Smooth muscle cell (in vitro differentiated cells): ENCODE measurements around the gene SIGLEC12. TPM values are rescaled to one million over a fixed set of nuclear protein-coding genes. Genes with fewer than 3 reads are reported as not detected.
"Not testable (repeated sequence)": the region's sequence is repeated elsewhere in the genome, so short reads cannot be mapped to it uniquely, and the experiment has no call there.

ENCODE experiments used
- DNase-seq: peaks from one replicate; lab custom pipeline; 2025; ENCODE audit not compliant: unreplicated experiment; lab: John Stamatoyannopoulos, UW
- H2AFZ ChIP-seq: fragments of 200-600 bp; sonication (generic); 2 replicates; pipeline ENCODE4 v1.6.0; 2016; ENCODE audit warnings: antibody characterized with exemption, low read depth, mild to moderate bottlenecking
- H3F3A ChIP-seq: fragments of 200-600 bp; sonication (generic); 2 replicates; pipeline ENCODE4 v1.6.0; 2017; ENCODE audit warnings: antibody characterized with exemption, low read depth
- H3K27ac ChIP-seq: fragments of 200-600 bp; sonication (generic); 2 replicates; pipeline ENCODE4 v1.5.1; 2016; ENCODE audit warnings: low read depth, mild to moderate bottlenecking
- H3K27me3 ChIP-seq: fragments of 200-600 bp; sonication (generic); 2 replicates; pipeline ENCODE4 v1.6.1; 2016; ENCODE audit warnings: low read depth, mild to moderate bottlenecking
- H3K36me3 ChIP-seq: fragments of 200-600 bp; sonication (generic); 2 replicates; pipeline ENCODE4 v1.5.1; 2016; ENCODE audit warnings: low read depth
- H3K4me1 ChIP-seq: fragments of 200-600 bp; sonication (generic); 2 replicates; pipeline ENCODE4 v1.5.1; 2016; ENCODE audit warnings: low read depth
- H3K4me2 ChIP-seq: fragments of 200-600 bp; sonication (generic); 2 replicates; pipeline ENCODE4 v1.6.0; 2016; ENCODE audit warnings: mild to moderate bottlenecking
- H3K4me3 ChIP-seq: fragments of 200-600 bp; sonication (generic); 2 replicates; pipeline ENCODE4 v1.5.1; 2016; ENCODE audit warnings: mild to moderate bottlenecking
- H3K79me2 ChIP-seq: fragments of 200-600 bp; sonication (generic); 2 replicates; pipeline ENCODE4 v1.6.0; 2016; ENCODE audit warnings: low read depth, mild to moderate bottlenecking
- H3K9ac ChIP-seq: fragments of 200-600 bp; sonication (generic); 2 replicates; pipeline ENCODE4 v1.6.0; 2016; ENCODE audit warnings: low read depth
- H3K9me3 ChIP-seq: fragments of 200-600 bp; sonication (generic); replicated peaks from 2 replicates; pipeline ENCODE4 v1.5.1; 2016; ENCODE audit warnings: low read depth
- H4K20me1 ChIP-seq: fragments of 200-600 bp; sonication (generic); 2 replicates; pipeline ENCODE4 v1.6.0; 2016; ENCODE audit warnings: low read depth
- CTCF ChIP-seq: fragments of 200-600 bp; sonication (generic); IDR thresholded peaks from 2 replicates; pipeline ENCODE4 v1.5.1; 2017; ENCODE audit warnings: borderline replicate concordance, mild to moderate bottlenecking, antibody characterized with exemption; ENCODE audit not compliant: insufficient read depth, poor library complexity, severe bottlenecking
- WGBS: methylation state at CpG from one replicate; pipeline ENCODE4 v1.1.7; 2016; ENCODE audit warnings: low lambda C conversion rate; 5-methylcytosine and 5-hydroxymethylcytosine counted together
- polyA plus RNA-seq: library from polyadenylated mRNA; unstranded; fragments of >200 nt; fragmentation: Nextera tagmentation; extraction: Ambion mirVana; gene quantifications from 2 replicates; pipeline ENCODE4 v1.2.1, GENCODE V29; 2016
- total RNA-seq: library from RNA; depleted of rRNA; stranded (reverse); fragments of >200 nt; gene quantifications from 2 replicates; pipeline ENCODE4 v1.2.3, GENCODE V29; 2014

The SIGLEC12 gene
- total and polyA plus RNA-seq, 2 experiments from 2014 or later = not detected

- no peak overlapping the region for H3K27ac ChIP-seq
- no peaks in the 10 kb centered on the region for H3F3A ChIP-seq
- H3K27me3 ChIP-seq = no peaks in the 10 kb centered on the region
- H3K4me1 ChIP-seq = no peaks in the 10 kb centered on the region
- no peak overlapping the region for H3K9ac ChIP-seq
- H3K4me3 ChIP-seq = no peak overlapping the region
- WGBS = 75% methylated on average over 5 of the region's 5 CpGs
- no peak overlapping the region for H2AFZ ChIP-seq
- TF ChIP-seq CTCF = no peak
- no peaks in the 10 kb centered on the region for H4K20me1 ChIP-seq
- H3K4me2 ChIP-seq = no peak overlapping the region
- H3K9me3 ChIP-seq = no peaks in the 10 kb centered on the region
- no peaks in the 10 kb centered on the region for H3K79me2 ChIP-seq
- no peak for DNase-seq
- no peaks in the 10 kb centered on the region for H3K36me3 ChIP-seq
Observed at GRCh38 chr19:51450730-51451307, 50.8 kb downstream of the SIGLEC12 start.

GRCh38 chr19:51448411-51449016 is 53.1 kb downstream of the SIGLEC12 start:
- no peak overlapping the region for H2AFZ ChIP-seq
- DNase-seq = no peak
- H3K27ac ChIP-seq = no peak overlapping the region
- no peak overlapping the region for H3K9ac ChIP-seq
- no peaks in the 10 kb centered on the region for H3K4me1 ChIP-seq
- no peaks in the 10 kb centered on the region for H3K27me3 ChIP-seq
- TF ChIP-seq CTCF = no peak
- 70% methylated on average over 13 of the region's 13 CpGs for WGBS
- H3K79me2 ChIP-seq = no peaks in the 10 kb centered on the region
- no peaks in the 10 kb centered on the region for H3K36me3 ChIP-seq
- H3F3A ChIP-seq = no peaks in the 10 kb centered on the region
- no peaks in the 10 kb centered on the region for H4K20me1 ChIP-seq
- H3K9me3 ChIP-seq = no peaks in the 10 kb centered on the region
- no peak overlapping the region for H3K4me2 ChIP-seq
- H3K4me3 ChIP-seq = no peak overlapping the region

- no peak for DNase-seq
- H2AFZ ChIP-seq = no peak overlapping the region
- no peaks in the 10 kb centered on the region for H3K9me3 ChIP-seq
- no peak overlapping the region for H3K9ac ChIP-seq
- no peak overlapping the region for H3K4me2 ChIP-seq
- no peaks in the 10 kb centered on the region for H3K36me3 ChIP-seq
- no peaks in the 10 kb centered on the region for H3F3A ChIP-seq
- H3K27me3 ChIP-seq = no peaks in the 10 kb centered on the region
- H3K79me2 ChIP-seq = no peaks in the 10 kb centered on the region
- H4K20me1 ChIP-seq = no peaks in the 10 kb centered on the region
- WGBS = 80% methylated on average over 7 of the region's 7 CpGs
- no peak overlapping the region for H3K27ac ChIP-seq
- TF ChIP-seq CTCF = no peak
- H3K4me3 ChIP-seq = no peak overlapping the region
- no peaks in the 10 kb centered on the region for H3K4me1 ChIP-seq
Observed at GRCh38 chr19:51448011-51448410, 53.6 kb downstream of the SIGLEC12 start.

- 80% methylated on average over 3 of the region's 3 CpGs for WGBS
Observed at GRCh38 chr19:51447510-51447909, 54.1 kb downstream of the SIGLEC12 start.

More at GRCh38 chr19:51447510-51447909, 54.1 kb downstream of the SIGLEC12 start:
- H2AFZ ChIP-seq, H4K20me1 ChIP-seq, H3K27ac ChIP-seq, H3K27me3 ChIP-seq, H3K79me2 ChIP-seq, H3K4me1 ChIP-seq, H3K36me3 ChIP-seq, H3F3A ChIP-seq, H3K9me3 ChIP-seq, H3K4me3 ChIP-seq, H3K4me2 ChIP-seq, DNase-seq, H3K9ac ChIP-seq: not testable (repeated sequence)
